Measurements from ENCODE around the gene DACH1.

DNA sequence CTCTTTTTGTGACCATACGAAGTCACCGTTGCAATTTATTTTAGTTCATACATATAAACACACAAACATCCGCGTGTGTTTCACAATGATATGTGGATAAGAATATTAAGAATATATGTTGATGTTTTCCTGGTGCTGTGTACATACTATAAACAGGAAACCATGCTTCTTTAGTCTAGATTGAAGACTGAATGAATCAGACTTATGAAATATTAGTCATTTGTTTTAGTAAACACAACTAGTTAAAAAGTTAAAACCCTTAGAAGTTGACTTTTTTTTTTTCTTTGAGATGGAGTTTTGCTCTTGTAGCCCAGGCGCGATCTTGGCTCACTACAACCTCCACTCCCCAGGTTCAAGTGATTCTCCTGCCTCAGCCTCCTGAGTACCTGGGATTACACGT is 257.7 kb downstream of the DACH1 start:
- TF ChIP-seq, protein P1, sequence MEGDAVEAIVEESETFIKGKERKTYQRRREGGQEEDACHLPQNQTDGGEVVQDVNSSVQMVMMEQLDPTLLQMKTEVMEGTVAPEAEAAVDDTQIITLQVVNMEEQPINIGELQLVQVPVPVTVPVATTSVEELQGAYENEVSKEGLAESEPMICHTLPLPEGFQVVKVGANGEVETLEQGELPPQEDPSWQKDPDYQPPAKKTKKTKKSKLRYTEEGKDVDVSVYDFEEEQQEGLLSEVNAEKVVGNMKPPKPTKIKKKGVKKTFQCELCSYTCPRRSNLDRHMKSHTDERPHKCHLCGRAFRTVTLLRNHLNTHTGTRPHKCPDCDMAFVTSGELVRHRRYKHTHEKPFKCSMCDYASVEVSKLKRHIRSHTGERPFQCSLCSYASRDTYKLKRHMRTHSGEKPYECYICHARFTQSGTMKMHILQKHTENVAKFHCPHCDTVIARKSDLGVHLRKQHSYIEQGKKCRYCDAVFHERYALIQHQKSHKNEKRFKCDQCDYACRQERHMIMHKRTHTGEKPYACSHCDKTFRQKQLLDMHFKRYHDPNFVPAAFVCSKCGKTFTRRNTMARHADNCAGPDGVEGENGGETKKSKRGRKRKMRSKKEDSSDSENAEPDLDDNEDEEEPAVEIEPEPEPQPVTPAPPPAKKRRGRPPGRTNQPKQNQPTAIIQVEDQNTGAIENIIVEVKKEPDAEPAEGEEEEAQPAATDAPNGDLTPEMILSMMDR (conservative IDR thresholded peaks at IDR 0.05), result no peak
- no peak for TF ChIP-seq ZFX (IDR thresholded peaks at IDR 0.05)
